ENCODE results near the gene PRIM2. TPM values are rescaled to one million over a fixed set of nuclear protein-coding genes. Genes with fewer than 3 reads are reported as not detected.

Gene PRIM2
- total and polyA plus RNA-seq, 2 of the 4 experiments (the other 2 are of a cell fraction): 11.8 to 37.5 TPM

DNA sequence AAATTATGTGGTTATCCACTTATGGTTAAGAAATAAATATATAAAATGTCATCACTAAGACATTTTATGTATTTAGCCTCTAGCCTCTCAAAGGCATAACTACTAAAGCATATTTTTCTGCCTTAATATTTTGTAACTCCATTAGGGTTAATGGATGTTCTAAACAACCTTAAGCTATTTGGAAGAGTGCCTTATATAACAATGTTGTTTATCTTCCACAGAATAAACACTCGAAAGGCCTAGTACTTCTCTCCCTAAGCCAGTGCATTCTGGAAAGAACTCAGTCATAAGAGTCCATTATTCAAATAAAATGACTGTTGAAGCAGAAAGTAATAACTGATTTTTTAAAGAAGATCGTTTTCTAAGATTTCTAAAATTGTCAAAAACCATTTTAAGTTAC is 15.0 kb upstream of the PRIM2 start:
- no peaks in the 10 kb centered on the region for H4K20me1 ChIP-seq (ENCODE audit: insufficient read depth, low read length)
- H3K4me3 ChIP-seq (ENCODE audit: insufficient read depth, low read depth, low read length): no peak overlapping the region
- 0 out of 2 replicates have a peak overlapping the region, but pooled peaks have one; percentile 22 for H3K9ac ChIP-seq (ENCODE audit: low read depth, low read length)
- no peak overlapping the region for H4K91ac ChIP-seq (ENCODE audit: insufficient read depth, low read depth, low read length)
- BruUV-seq (replicated peaks): no TSS peak
- intact Hi-C loops (cut with micrococcal nuclease) (no loop called here), dilution Hi-C loops (cut with HindIII; ENCODE audit: low sequenced_read_pairs, unreplicated experiment) (no loop called here), in situ Hi-C loops (cut with MboI; ENCODE audit: low sequenced_read_pairs) (loop anchor here (25.0 kb wide), 2 partner anchors 665 to 965 kb away; partner anchors contain the start of gene DST)
- no peaks in the 10 kb centered on the region for H3K36me3 ChIP-seq (ENCODE audit: control insufficient read depth, insufficient read depth, low read length)
- H4K8ac ChIP-seq (ENCODE audit: low read depth in 2 of 2, low read length in 2 of 2): no peak overlapping the region; a peak in 1 of 4 replicates
- H2BK120ac ChIP-seq (ENCODE audit: low read depth, low read length): no peak overlapping the region
- WGBS, 2 experiments (ENCODE audit: extremely low coverage in 2 of 2, insufficient read length in 1 of 2): no CpG with 5 or more reads among the region's 2 CpGs
- H2BK15ac ChIP-seq (ENCODE audit: low read depth, low read length): no peak overlapping the region
- DNase-seq (peak; percentile 70), ATAC-seq (ENCODE audit: low read depth) (peak; percentile 77)
- TF ChIP-seq CEBPB (IDR thresholded peaks at IDR 0.05; ENCODE audit: low read depth, low read length) (no peak), MXI1 (IDR thresholded peaks at IDR 0.05; ENCODE audit: borderline replicate concordance, low read depth, low read length) (no peak), POLR2A (IDR thresholded peaks at IDR 0.05; ENCODE audit: low read depth, low read length) (no peak), RAD21 (IDR thresholded peaks at IDR 0.05; ENCODE audit: low read length) (no peak), MAZ (IDR thresholded peaks at IDR 0.05; ENCODE audit: borderline replicate concordance, low read depth, low read length) (no peak), CHD1 (IDR thresholded peaks at IDR 0.05; ENCODE audit: low read depth, low read length) (no peak), BHLHE40 (IDR thresholded peaks at IDR 0.05; ENCODE audit: low read depth, low read length) (no peak), RFX5 (IDR thresholded peaks at IDR 0.05; ENCODE audit: low read depth, low read length) (no peak), MAFK (IDR thresholded peaks at IDR 0.05; ENCODE audit: low read depth, low read length) (no peak), RCOR1 (IDR thresholded peaks at IDR 0.05; ENCODE audit: insufficient replicate concordance, low read length) (no peak)
- TF ChIP-seq, protein P1, sequence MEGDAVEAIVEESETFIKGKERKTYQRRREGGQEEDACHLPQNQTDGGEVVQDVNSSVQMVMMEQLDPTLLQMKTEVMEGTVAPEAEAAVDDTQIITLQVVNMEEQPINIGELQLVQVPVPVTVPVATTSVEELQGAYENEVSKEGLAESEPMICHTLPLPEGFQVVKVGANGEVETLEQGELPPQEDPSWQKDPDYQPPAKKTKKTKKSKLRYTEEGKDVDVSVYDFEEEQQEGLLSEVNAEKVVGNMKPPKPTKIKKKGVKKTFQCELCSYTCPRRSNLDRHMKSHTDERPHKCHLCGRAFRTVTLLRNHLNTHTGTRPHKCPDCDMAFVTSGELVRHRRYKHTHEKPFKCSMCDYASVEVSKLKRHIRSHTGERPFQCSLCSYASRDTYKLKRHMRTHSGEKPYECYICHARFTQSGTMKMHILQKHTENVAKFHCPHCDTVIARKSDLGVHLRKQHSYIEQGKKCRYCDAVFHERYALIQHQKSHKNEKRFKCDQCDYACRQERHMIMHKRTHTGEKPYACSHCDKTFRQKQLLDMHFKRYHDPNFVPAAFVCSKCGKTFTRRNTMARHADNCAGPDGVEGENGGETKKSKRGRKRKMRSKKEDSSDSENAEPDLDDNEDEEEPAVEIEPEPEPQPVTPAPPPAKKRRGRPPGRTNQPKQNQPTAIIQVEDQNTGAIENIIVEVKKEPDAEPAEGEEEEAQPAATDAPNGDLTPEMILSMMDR (conservative IDR thresholded peaks at IDR 0.05; ENCODE audit: low read depth, low read length): no peak
- TF ChIP-seq, protein P2, sequence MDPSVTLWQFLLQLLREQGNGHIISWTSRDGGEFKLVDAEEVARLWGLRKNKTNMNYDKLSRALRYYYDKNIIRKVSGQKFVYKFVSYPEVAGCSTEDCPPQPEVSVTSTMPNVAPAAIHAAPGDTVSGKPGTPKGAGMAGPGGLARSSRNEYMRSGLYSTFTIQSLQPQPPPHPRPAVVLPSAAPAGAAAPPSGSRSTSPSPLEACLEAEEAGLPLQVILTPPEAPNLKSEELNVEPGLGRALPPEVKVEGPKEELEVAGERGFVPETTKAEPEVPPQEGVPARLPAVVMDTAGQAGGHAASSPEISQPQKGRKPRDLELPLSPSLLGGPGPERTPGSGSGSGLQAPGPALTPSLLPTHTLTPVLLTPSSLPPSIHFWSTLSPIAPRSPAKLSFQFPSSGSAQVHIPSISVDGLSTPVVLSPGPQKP (IDR thresholded peaks at IDR 0.05; ENCODE audit: borderline replicate concordance, low read depth, low read length): no peak
- H3K4me2 ChIP-seq (ENCODE audit: low read depth, low read length): no peak overlapping the region
- H3K9me3 ChIP-seq (ENCODE audit: control insufficient read depth, insufficient read depth, low read length): no peaks in the 10 kb centered on the region
- H3K18ac ChIP-seq (ENCODE audit: low read depth, low read length): peak overlapping the region; percentile 40; the same call in 1 of the 2 replicates
- ChIA-PET POLR2A (ENCODE audit: unreplicated experiment) (no interaction called here), CTCF (no interaction called here)
- no peak overlapping the region for H2BK20ac ChIP-seq (ENCODE audit: low read depth, low read length)
- H2AK9ac ChIP-seq (replicated peaks; ENCODE audit: low read depth, low read length, poor library complexity): no peak overlapping the region
- H3K4ac ChIP-seq (ENCODE audit: low read depth, low read length): no peak overlapping the region
- H2BK5ac ChIP-seq (ENCODE audit: low read depth, low read length, poor library complexity, severe bottlenecking): peak overlapping the region; percentile 82
- no peaks in the 10 kb centered on the region for H3K27me3 ChIP-seq (ENCODE audit: control insufficient read depth, insufficient read depth, low read length)
- no peak overlapping the region for H2AK5ac ChIP-seq (ENCODE audit: low read depth, low read length)
- peaks cover 7% of the 10 kb centered on the region for H3K9me1 ChIP-seq (ENCODE audit: insufficient read depth, low read length)
- no peak overlapping the region for H4K5ac ChIP-seq (ENCODE audit: low read depth, low read length)
- H3K56ac ChIP-seq (ENCODE audit: extremely low read depth, insufficient read depth, low read length): no peak overlapping the region
- peaks cover 14% of the 10 kb centered on the region for H3K4me1 ChIP-seq (ENCODE audit: control insufficient read depth, insufficient read depth, low read length)
- no peak overlapping the region for H2AFZ ChIP-seq (replicated peaks; ENCODE audit: low read length, poor library complexity)
- H3K14ac ChIP-seq (replicated peaks; ENCODE audit: low read depth, low read length): no peak overlapping the region
- H3K23ac ChIP-seq (ENCODE audit: low read depth, low read length): no peak overlapping the region
- H3K27ac ChIP-seq (ENCODE audit: insufficient read depth, low read length): peak overlapping the region; percentile 55; the same call in 1 of the 2 replicates
- H3K79me1 ChIP-seq (ENCODE audit: low read depth in 1 of 2, low read length in 2 of 2): no peaks in the 10 kb centered on the region

All from IMR-90 (cell line).